Hepatocyte (in vitro differentiated cells): ENCODE results near the gene XG. TPM values are rescaled to one million over a fixed set of nuclear protein-coding genes. Genes with fewer than 3 reads are reported as not detected.
A peak's percentile ranks its signal among the peaks of the same experiment; 100 is the strongest.

Experiments used
- DNase-seq: peaks from one replicate; pipeline ENCODE4 v3.0.0-alpha.2; 2016; ENCODE audit warnings: low spot score
- H2AFZ ChIP-seq: fragments of 200-600 bp; sonication (generic); 2 replicates; pipeline ENCODE4 v1.6.0; 2016; ENCODE audit warnings: antibody characterized with exemption, mild to moderate bottlenecking
- H3K27ac ChIP-seq: fragments of 200-600 bp; sonication (generic); 2 replicates; pipeline ENCODE4 v1.5.1; 2016; ENCODE audit warnings: mild to moderate bottlenecking
- H3K27me3 ChIP-seq: fragments of 200-600 bp; sonication (generic); 2 replicates; pipeline ENCODE4 v1.6.1; 2016
- H3K36me3 ChIP-seq: fragments of 200-600 bp; sonication (generic); replicated peaks from 2 replicates; pipeline ENCODE4 v1.5.1; 2016; ENCODE audit warnings: low read depth; ENCODE audit not compliant: insufficient read depth
- H3K4me1 ChIP-seq: fragments of 200-600 bp; sonication (generic); 2 replicates; pipeline ENCODE4 v1.5.1; 2016; ENCODE audit warnings: mild to moderate bottlenecking, moderate library complexity; ENCODE audit not compliant: insufficient read depth
- H3K4me2 ChIP-seq: fragments of 200-600 bp; sonication (generic); 2 replicates; pipeline ENCODE4 v1.6.0; 2016
- H3K4me3 ChIP-seq: fragments of 200-600 bp; sonication (generic); 2 replicates; pipeline ENCODE4 v1.5.1; 2016; ENCODE audit warnings: mild to moderate bottlenecking
- H3K79me2 ChIP-seq: fragments of 200-600 bp; sonication (generic); 2 replicates; pipeline ENCODE4 v1.6.0; 2017; ENCODE audit warnings: mild to moderate bottlenecking
- H3K9me2 ChIP-seq: fragments of 200-600 bp; sonication (generic); replicated peaks from 2 replicates; pipeline ENCODE4 v1.6.0; 2017; ENCODE audit warnings: mild to moderate bottlenecking; ENCODE audit not compliant: insufficient read depth
- H3K9me3 ChIP-seq: fragments of 200-600 bp; sonication (generic); 2 replicates; pipeline ENCODE4 v1.5.1; 2016; ENCODE audit warnings: low read depth, mild to moderate bottlenecking
- H4K20me1 ChIP-seq: fragments of 200-600 bp; sonication (generic); 2 replicates; pipeline ENCODE4 v1.6.0; 2016; ENCODE audit warnings: mild to moderate bottlenecking; ENCODE audit not compliant: insufficient read depth, poor library complexity, severe bottlenecking
- CTCF ChIP-seq: fragments of 200-600 bp; sonication (generic); IDR thresholded peaks from 2 replicates; pipeline ENCODE4 v1.5.1; 2016; ENCODE audit warnings: antibody characterized with exemption, mild to moderate bottlenecking; ENCODE audit not compliant: poor library complexity
- EZH2 ChIP-seq: fragments of 200-600 bp; sonication (generic); IDR thresholded peaks from 2 replicates; pipeline ENCODE4 v1.6.1; 2016; ENCODE audit warnings: antibody characterized with exemption, mild to moderate bottlenecking, borderline replicate concordance
- EZH2phosphoT487 ChIP-seq: fragments of 200-600 bp; sonication (generic); IDR thresholded peaks from one replicate; pipeline ENCODE4 v1.6.1; 2018; ENCODE audit warnings: antibody characterized with exemption, mild to moderate bottlenecking, low read depth, moderate library complexity; ENCODE audit not compliant: unreplicated experiment, severe bottlenecking
- WGBS: methylation state at CpG from one replicate; pipeline ENCODE4 v1.1.6; 2016; ENCODE audit warnings: low lambda C conversion rate; ENCODE audit errors: missing lambda C conversion rate; 5-methylcytosine and 5-hydroxymethylcytosine counted together
- polyA plus RNA-seq: library from polyadenylated mRNA; unstranded; fragments of >200 nt; fragmentation: Nextera tagmentation; extraction: Ambion mirVana; gene quantifications from 2 replicates; pipeline ENCODE4 v1.2.1, GENCODE V29; 2016
- total RNA-seq: library from RNA; depleted of rRNA; stranded (reverse); fragments of >200 nt; gene quantifications from 2 replicates; pipeline ENCODE4 v1.2.3, GENCODE V29; 2014

The XG gene
- total and polyA plus RNA-seq, 2 experiments from 2014 or later: 0.53 to 0.64 TPM

DNA sequence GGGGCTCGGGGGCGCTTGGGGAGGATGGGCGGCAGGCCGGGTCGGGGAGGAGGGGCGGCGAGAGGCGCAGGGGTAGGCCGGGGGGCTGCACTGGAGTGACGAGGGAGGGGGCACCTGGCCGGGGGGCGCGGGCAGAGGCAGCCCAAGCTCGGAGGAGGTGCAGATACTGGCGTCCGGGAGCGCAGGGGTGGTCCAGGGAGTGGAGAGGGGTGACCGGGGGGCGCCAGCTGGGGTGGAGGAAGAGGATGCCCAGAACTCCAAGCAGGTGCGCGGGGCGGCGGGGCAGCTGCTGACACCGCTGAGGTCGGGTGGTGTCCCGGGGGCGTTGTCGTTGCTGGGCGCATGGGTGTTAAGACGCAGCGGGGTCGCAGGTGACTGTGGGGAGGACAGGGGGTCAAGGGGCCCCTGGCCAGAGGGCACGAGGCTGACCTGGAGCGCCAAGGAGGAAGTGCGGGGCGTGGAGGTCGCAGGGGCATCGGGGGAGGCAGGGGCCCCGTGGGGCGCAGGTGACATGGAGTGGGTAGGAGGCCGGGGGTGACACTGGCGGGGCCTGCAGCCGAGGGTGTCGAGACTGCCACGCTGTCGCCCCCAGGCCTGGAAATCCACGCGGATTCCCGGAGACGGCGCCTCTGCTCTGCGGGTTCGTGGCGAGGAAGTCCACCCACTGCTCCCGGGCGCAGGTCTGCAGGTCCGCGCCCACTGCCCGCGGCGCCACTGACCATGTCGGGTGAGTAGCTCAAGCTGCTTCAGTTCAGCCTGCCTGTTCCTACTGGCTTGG is 77.8 kb downstream of the XG start:
- Histone ChIP-seq H4K20me1 (peaks cover 6% of the 10 kb centered on the region), H3K4me3 (peak overlapping the region; percentile 93), H3K4me1 (peaks cover 3% of the 10 kb centered on the region), H3K27me3 (no peaks in the 10 kb centered on the region), H3K4me2 (peak overlapping the region; percentile 99), H3K27ac (no peak overlapping the region), H2AFZ (peak overlapping the region; percentile 41), H3K36me3 (no peaks in the 10 kb centered on the region), H3K79me2 (peaks cover 45% of the 10 kb centered on the region), H3K9me2 (no peaks in the 10 kb centered on the region), H3K9me3 (no peaks in the 10 kb centered on the region)
- DNase-seq: peak; percentile 20
- WGBS: 9% methylated on average over 30 of the region's 62 CpGs
- TF ChIP-seq EZH2phosphoT487 (no peak), CTCF (no peak), EZH2 (no peak)

DNA sequence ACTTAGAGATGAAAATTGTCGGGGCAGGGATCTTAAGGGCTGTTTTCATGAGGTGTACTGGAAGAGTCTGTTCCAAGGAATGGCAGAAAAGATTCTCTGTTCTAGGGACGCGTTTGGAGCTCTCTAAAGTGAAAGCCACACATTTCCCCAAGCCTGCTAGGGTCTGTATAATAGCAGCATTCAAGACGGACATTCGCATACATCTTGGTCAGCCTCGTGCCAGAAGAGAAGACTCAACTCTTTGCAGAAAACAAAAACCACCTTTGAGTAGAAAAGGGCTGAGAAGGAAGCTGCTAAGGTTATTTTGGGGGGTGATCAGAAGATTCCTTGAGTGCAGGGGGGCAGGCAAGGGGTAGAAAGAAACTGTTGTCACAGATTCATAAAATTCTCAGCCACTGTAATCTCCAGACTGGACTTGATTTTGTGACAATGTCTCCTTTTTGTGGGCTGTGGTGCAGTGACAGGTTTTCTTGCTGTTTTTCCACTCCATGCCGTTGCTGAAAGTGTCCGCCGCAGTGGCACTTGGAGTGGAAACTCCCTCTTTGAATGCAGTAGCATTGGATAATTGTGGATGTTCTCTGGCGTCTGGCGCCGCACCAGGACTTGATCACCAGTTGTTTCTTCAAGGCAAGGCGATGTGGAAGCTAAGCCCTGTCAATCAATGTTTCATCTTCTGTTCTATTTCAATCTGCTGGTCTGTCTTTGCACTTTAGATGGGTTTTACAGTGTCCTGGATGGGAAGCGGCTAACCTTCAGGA is 79.8 kb downstream of the XG start:
- Histone ChIP-seq H3K9me3 (no peaks in the 10 kb centered on the region), H2AFZ (no peak overlapping the region), H3K79me2 (peaks cover 48% of the 10 kb centered on the region), H3K27me3 (no peaks in the 10 kb centered on the region), H3K4me2 (peak overlapping the region; percentile 99), H3K4me3 (no peak overlapping the region), H3K27ac (no peak overlapping the region), H3K9me2 (no peaks in the 10 kb centered on the region), H3K4me1 (peaks cover 3% of the 10 kb centered on the region), H3K36me3 (no peaks in the 10 kb centered on the region), H4K20me1 (peaks cover 6% of the 10 kb centered on the region)
- no peak for DNase-seq
- no peak for TF ChIP-seq EZH2
- no peak for TF ChIP-seq CTCF
- TF ChIP-seq EZH2phosphoT487: no peak
- 89% methylated on average over 14 of the region's 14 CpGs for WGBS

GRCh38 chrX:2837961-2838360 is 86.1 kb downstream of the XG start:
- Histone ChIP-seq H3K36me3 (no peaks in the 10 kb centered on the region), H3K9me2 (no peaks in the 10 kb centered on the region), H4K20me1 (no peaks in the 10 kb centered on the region), H3K27me3 (no peaks in the 10 kb centered on the region), H3K79me2 (peaks cover 36% of the 10 kb centered on the region), H3K4me2 (no peak overlapping the region), H3K4me3 (no peak overlapping the region), H3K4me1 (no peaks in the 10 kb centered on the region), H3K27ac (no peak overlapping the region), H2AFZ (no peak overlapping the region), H3K9me3 (no peaks in the 10 kb centered on the region)
- DNase-seq: no peak
- TF ChIP-seq CTCF (no peak), EZH2 (no peak), EZH2phosphoT487 (no peak)
- WGBS: 100% methylated on average over 2 of the region's 2 CpGs
